Measurements from ENCODE around the gene RGS1.

RGS1 gene

DNA sequence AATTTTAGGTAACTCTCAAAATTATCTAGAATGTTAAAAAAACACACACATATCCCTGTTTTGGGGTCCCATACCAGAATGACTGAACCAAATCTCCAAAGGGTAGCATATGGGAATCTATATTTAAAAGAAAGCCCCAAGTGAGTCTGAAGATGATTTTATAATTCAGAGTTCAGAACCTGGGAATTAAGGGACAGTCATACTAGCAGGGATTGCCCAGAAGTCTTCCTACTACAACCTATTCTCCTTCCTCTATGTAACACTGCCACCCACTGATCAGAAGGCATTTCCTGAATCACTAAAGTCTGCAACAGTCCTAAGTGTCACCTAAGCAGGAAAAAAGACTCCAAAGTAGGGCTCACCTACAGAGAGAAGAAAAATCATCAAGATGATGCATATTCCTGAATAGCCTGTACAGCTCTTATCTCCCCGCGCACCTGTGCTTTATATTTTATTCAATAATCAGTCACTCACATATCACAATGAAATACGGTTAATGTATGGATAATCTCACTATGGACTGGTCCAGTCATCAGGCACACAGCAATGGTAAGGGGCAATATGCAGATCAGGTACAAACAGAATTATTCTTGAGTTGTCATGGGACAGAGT is 4.9 kb downstream of the RGS1 start:
- peak; percentile 26 to 33 for ATAC-seq (replicated peaks)
- H3K9me3 Mint-ChIP-seq = no peaks in the 10 kb centered on the region

GRCh38 chr1:192581131-192581927 is 5.8 kb downstream of the RGS1 start:
- DNase-seq (no peak), ATAC-seq (replicated peaks) (no peak)
- Mint-ChIP-seq H3K36me3 (peaks cover 0 to 36% of the 10 kb centered on the region in 2 donors), H3K27ac (no peak overlapping the region), H3K9me3 (no peaks in the 10 kb centered on the region), H3K27me3 (peaks cover 15 to 16% of the 10 kb centered on the region in 2 donors), H3K4me1 (peaks cover 14 to 20% of the 10 kb centered on the region in 2 donors), H3K4me3 (no peak overlapping the region)

More for the DNA sequence above, 4.9 kb downstream of the RGS1 start:
- H3K4me3 Mint-ChIP-seq = peak overlapping the region in 1 of 2 donors; percentile 42
- no peak for DNase-seq
- peaks cover 0 to 40% of the 10 kb centered on the region in 2 donors for H3K36me3 Mint-ChIP-seq
- peaks cover 15 to 16% of the 10 kb centered on the region in 2 donors for H3K27me3 Mint-ChIP-seq
- H3K4me1 Mint-ChIP-seq = peaks cover 19 to 24% of the 10 kb centered on the region in 2 donors
- no peak overlapping the region for H3K27ac Mint-ChIP-seq

DNA sequence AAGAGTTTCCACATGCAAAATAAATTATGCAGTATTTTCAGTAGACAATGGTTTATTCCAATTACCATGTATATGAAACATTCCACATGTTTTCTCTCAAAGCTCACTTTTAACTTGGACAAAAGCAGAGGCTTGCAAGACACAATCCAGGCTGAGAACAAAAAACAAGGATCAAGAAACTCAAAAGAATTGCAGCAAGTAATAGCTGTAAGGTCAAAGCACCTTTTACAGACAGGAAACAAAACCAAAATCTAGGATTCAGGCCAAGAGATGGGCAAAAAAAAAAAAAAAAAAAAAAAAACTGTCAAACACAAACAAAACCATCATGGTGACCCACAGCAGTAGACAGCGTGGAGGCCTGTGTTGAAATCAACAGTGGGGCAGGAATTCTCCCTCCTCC is 9.3 kb downstream of the RGS1 start:
- ATAC-seq (replicated peaks) = no peak
- no peaks in the 10 kb centered on the region for H3K9me3 Mint-ChIP-seq
- H3K27me3 Mint-ChIP-seq = peaks cover 29 to 40% of the 10 kb centered on the region in 2 donors
- DNase-seq = no peak
- no peak overlapping the region for H3K27ac Mint-ChIP-seq
- peaks cover 0 to 11% of the 10 kb centered on the region in 2 donors for H3K36me3 Mint-ChIP-seq
- no peak overlapping the region for H3K4me3 Mint-ChIP-seq
- H3K4me1 Mint-ChIP-seq = peaks cover 5 to 11% of the 10 kb centered on the region in 2 donors

DNA sequence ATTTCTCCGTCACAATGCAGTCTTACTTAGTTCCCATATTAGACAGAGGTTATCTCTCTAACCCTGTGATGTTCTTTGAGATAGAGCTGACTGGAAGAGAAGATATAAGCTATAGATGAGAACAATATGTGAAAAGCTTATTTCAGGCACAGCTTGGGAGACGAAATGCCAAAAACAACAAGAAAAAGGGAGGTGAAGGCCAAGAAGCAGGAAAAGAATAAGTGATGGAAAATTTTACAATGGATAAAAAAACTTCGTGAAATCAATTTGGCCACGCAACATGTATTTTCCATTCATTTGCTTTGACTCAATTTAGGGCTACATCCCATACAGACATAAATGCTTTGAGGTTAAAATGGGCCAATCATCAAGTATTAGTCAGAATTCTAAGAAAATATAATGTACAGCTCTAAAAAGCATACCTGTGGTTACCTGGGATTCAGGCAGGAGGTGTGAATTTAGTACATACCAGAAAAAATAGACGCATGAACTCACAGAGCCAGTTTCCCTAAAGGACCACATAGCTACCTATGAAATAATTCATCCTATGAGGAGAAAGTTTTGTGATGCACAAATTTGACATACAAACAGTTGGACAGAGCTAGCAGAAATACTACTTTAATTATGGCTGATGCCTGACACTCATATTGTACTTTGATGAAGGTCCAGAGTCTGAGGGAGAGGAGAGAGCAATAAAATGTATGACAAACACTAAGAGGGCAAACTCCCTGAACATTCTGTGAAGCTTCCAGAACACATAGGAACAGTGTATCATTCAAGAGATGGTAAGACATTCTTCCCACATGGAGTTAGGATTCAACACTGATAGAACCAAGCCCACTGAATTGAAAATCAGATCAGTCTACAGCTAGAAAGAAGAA is 12.1 kb downstream of the RGS1 start:
- no peak for DNase-seq
- Mint-ChIP-seq H3K27me3 (peaks cover 33 to 54% of the 10 kb centered on the region in 2 donors), H3K9me3 (no peaks in the 10 kb centered on the region), H3K36me3 (no peaks in the 10 kb centered on the region), H3K27ac (no peak overlapping the region), H3K4me1 (peaks cover 0 to 2% of the 10 kb centered on the region in 2 donors), H3K4me3 (no peak overlapping the region)
- ATAC-seq (replicated peaks) = no peak

- ATAC-seq (replicated peaks) (no peak), DNase-seq (no peak)
- no peaks in the 10 kb centered on the region for H3K9me3 Mint-ChIP-seq
- H3K36me3 Mint-ChIP-seq = no peaks in the 10 kb centered on the region
- peaks cover 38 to 56% of the 10 kb centered on the region in 2 donors for H3K27me3 Mint-ChIP-seq
- no peak overlapping the region for H3K4me3 Mint-ChIP-seq
- no peak overlapping the region for H3K27ac Mint-ChIP-seq
- H3K4me1 Mint-ChIP-seq = peaks cover 0 to 2% of the 10 kb centered on the region in 2 donors
Measured at GRCh38 chr1:192588546-192588945, 13.0 kb downstream of the RGS1 start.

GRCh38 chr1:192589813-192590212 is 14.2 kb downstream of the RGS1 start:
- Mint-ChIP-seq H3K27me3 (peaks cover 32 to 51% of the 10 kb centered on the region in 2 donors), H3K4me1 (peaks cover 0 to 2% of the 10 kb centered on the region in 2 donors), H3K27ac (no peak overlapping the region), H3K9me3 (no peaks in the 10 kb centered on the region), H3K4me3 (no peak overlapping the region), H3K36me3 (no peaks in the 10 kb centered on the region)
- ATAC-seq (replicated peaks) = no peak
- no peak for DNase-seq

- Mint-ChIP-seq H3K27ac (no peak overlapping the region), H3K4me3 (no peak overlapping the region), H3K27me3 (peaks cover 45 to 48% of the 10 kb centered on the region in 2 donors), H3K36me3 (no peaks in the 10 kb centered on the region), H3K4me1 (peaks cover 0 to 2% of the 10 kb centered on the region in 2 donors), H3K9me3 (no peaks in the 10 kb centered on the region)
- no peak for DNase-seq
- ATAC-seq (replicated peaks) = no peak
Measured at GRCh38 chr1:192592517-192592916, 16.9 kb downstream of the RGS1 start.

- DNase-seq (no peak), ATAC-seq (replicated peaks) (no peak)
- Mint-ChIP-seq H3K36me3 (no peaks in the 10 kb centered on the region), H3K4me3 (no peak overlapping the region), H3K27me3 (peaks cover 41% of the 10 kb centered on the region in 2 donors), H3K9me3 (no peaks in the 10 kb centered on the region), H3K4me1 (peaks cover 0 to 2% of the 10 kb centered on the region in 2 donors), H3K27ac (no peak overlapping the region)
Measured at GRCh38 chr1:192592981-192593708, 17.6 kb downstream of the RGS1 start.

- peaks cover 28 to 32% of the 10 kb centered on the region in 2 donors for H3K27me3 Mint-ChIP-seq
- H3K4me3 Mint-ChIP-seq = no peak overlapping the region
Measured at GRCh38 chr1:192595299-192595698, 19.7 kb downstream of the RGS1 start.

DNA sequence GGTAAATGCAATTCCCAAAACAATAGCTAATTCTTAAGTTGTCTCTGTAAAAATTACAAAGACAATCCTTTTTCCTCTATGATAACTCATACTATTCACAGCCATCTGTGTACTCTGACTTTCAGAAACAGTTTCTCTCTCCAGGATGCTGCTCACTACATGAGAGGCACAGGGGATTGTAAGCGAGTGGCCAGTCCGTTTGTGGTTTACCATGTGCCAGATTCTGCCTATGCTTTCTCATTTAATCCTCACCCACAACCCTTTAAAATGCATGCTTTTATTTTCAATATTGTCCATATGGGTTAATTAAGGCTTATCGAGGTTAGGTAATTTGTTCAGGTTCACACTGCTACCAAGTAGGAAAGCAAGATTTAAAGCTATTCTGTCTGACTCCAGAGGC is 23.0 kb downstream of the RGS1 start:
- ATAC-seq (replicated peaks) = no peak
- no peak for DNase-seq
- Mint-ChIP-seq H3K4me1 (peaks cover 24 to 36% of the 10 kb centered on the region in 2 donors), H3K4me3 (no peak overlapping the region), H3K27ac (no peak overlapping the region), H3K9me3 (no peaks in the 10 kb centered on the region), H3K36me3 (peaks cover 0 to 3% of the 10 kb centered on the region in 2 donors), H3K27me3 (peaks cover 18 to 28% of the 10 kb centered on the region in 2 donors)

More at GRCh38 chr1:192595299-192595698, 19.7 kb downstream of the RGS1 start:
- Mint-ChIP-seq H3K9me3 (no peaks in the 10 kb centered on the region), H3K36me3 (no peaks in the 10 kb centered on the region), H3K4me1 (peaks cover 3% of the 10 kb centered on the region in 2 donors), H3K27ac (no peak overlapping the region)
- no peak for DNase-seq
- ATAC-seq (replicated peaks) = no peak

GRCh38 chr1:192600275-192600674 is 24.7 kb downstream of the RGS1 start:
- no peak for ATAC-seq (replicated peaks)
- peaks cover 28 to 44% of the 10 kb centered on the region in 2 donors for H3K4me1 Mint-ChIP-seq
- H3K9me3 Mint-ChIP-seq = no peaks in the 10 kb centered on the region
- H3K36me3 Mint-ChIP-seq = peaks cover 0 to 3% of the 10 kb centered on the region in 2 donors
- H3K4me3 Mint-ChIP-seq = no peak overlapping the region
- no peak overlapping the region for H3K27ac Mint-ChIP-seq
- H3K27me3 Mint-ChIP-seq = peaks cover 8 to 17% of the 10 kb centered on the region in 2 donors
- DNase-seq = no peak

DNA sequence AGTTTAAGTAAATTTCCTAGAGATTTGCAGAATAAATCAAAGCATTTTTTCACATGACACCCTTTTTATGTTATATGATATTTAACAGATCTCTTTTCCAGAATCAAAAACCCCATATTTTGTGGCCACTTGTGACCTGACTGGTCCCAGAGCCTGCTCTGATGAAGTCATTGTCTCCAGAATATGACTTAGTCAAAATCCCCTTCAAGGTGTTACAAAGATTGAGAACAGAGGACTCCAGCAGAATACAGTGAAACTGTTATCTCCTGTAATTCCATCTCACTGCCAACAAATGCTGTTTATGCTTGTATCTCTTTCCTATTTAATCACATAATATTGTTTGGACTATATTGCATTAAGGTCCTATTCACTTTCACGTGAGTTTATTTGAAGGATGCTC is 25.6 kb downstream of the RGS1 start:
- peaks cover 0 to 3% of the 10 kb centered on the region in 2 donors for H3K36me3 Mint-ChIP-seq
- ATAC-seq (replicated peaks) = peak; percentile 67 to 82
- no peak for DNase-seq
- H3K27ac Mint-ChIP-seq = peak overlapping the region; percentile 67
- no peaks in the 10 kb centered on the region for H3K9me3 Mint-ChIP-seq
- H3K27me3 Mint-ChIP-seq = peaks cover 11 to 24% of the 10 kb centered on the region in 2 donors
- H3K4me3 Mint-ChIP-seq = no peak overlapping the region
- peaks cover 33 to 53% of the 10 kb centered on the region in 2 donors for H3K4me1 Mint-ChIP-seq

- H3K27ac Mint-ChIP-seq = peak overlapping the region; percentile 67
- H3K9me3 Mint-ChIP-seq = no peaks in the 10 kb centered on the region
- H3K27me3 Mint-ChIP-seq = peaks cover 13 to 24% of the 10 kb centered on the region in 2 donors
- DNase-seq (no peak), ATAC-seq (replicated peaks) (peak; percentile 78 to 80)
- peaks cover 1 to 3% of the 10 kb centered on the region in 2 donors for H3K36me3 Mint-ChIP-seq
- H3K4me1 Mint-ChIP-seq = peaks cover 33 to 56% of the 10 kb centered on the region in 2 donors
- H3K4me3 Mint-ChIP-seq = no peak overlapping the region
Measured at GRCh38 chr1:192601567-192601966, 26.0 kb downstream of the RGS1 start.

Measured in stimulated activated naive B cell treated with anti-CD40 and anti-IgM and Interleukin-4, amounts not matched to agents 10 μg/mL and 1 μg/mL and 100 μg/mL, for 72 hours (primary cell).